Neural cell (in vitro differentiated cells): ENCODE measurements around the gene PIGZ. TPM values are rescaled to one million over a fixed set of nuclear protein-coding genes. Genes with fewer than 3 reads are reported as not detected.

Experiments
- H2AFZ ChIP-seq: fragments of 200-600, 300-800 bp; sonication (generic), shearing (Covaris generic); 2 replicates; pipeline ENCODE4 v1.6.0; 2014; ENCODE audit warnings: low read depth, mild to moderate bottlenecking, antibody characterized with exemption, low read length, moderate library complexity
- H3F3A ChIP-seq: fragments of 200-600 bp; shearing (Covaris generic); 2 replicates; pipeline ENCODE4 v1.6.1; 2016; ENCODE audit warnings: mild to moderate bottlenecking, moderate library complexity, mixed read lengths, antibody characterized with exemption, low read length; ENCODE audit not compliant: insufficient read depth, poor library complexity, severe bottlenecking
- H3K27ac ChIP-seq: fragments of 200-600, 300-800 bp; sonication (generic), shearing (Covaris generic); 2 replicates; pipeline ENCODE4 v1.5.1; 2014; ENCODE audit warnings: mild to moderate bottlenecking, low read length, moderate library complexity
- H3K27me3 ChIP-seq: fragments of 300-800, 200-600 bp; sonication (generic), shearing (Covaris generic); 2 replicates; pipeline ENCODE4 v1.6.0; 2014; ENCODE audit warnings: mild to moderate bottlenecking, low read depth, low read length, moderate library complexity; ENCODE audit not compliant: insufficient read depth
- H3K36me3 ChIP-seq: fragments of 300-800, 200-600 bp; sonication (generic), shearing (Covaris generic); 2 replicates; pipeline ENCODE4 v1.5.1; 2014; ENCODE audit warnings: mild to moderate bottlenecking, antibody characterized with exemption, low read length, moderate library complexity; ENCODE audit not compliant: insufficient read depth
- H3K4me2 ChIP-seq: fragments of 300-800, 200-600 bp; sonication (generic), shearing (Covaris generic); 2 replicates; pipeline ENCODE4 v1.6.0; 2014; ENCODE audit warnings: mild to moderate bottlenecking, low read length
- H3K4me3 ChIP-seq: fragments of 300-800, 200-600 bp; sonication (generic), shearing (Covaris generic); 2 replicates; pipeline ENCODE4 v1.5.1; 2014; ENCODE audit warnings: mild to moderate bottlenecking, low read length, moderate library complexity
- H3K79me2 ChIP-seq: fragments of 200-600 bp; shearing (Covaris generic); replicated peaks from 2 replicates; pipeline ENCODE4 v1.6.0; 2014; ENCODE audit warnings: mild to moderate bottlenecking, low read length, moderate library complexity; ENCODE audit not compliant: insufficient read depth
- H3K9ac ChIP-seq: fragments of 300-800, 200-600 bp; sonication (generic), shearing (Covaris generic); 2 replicates; pipeline ENCODE4 v1.6.1; 2016; ENCODE audit warnings: mild to moderate bottlenecking, low read length, mixed read lengths
- H3K9me2 ChIP-seq: fragments of 200-600 bp; shearing (Covaris generic); 2 replicates; pipeline ENCODE4 v1.6.1; 2016; ENCODE audit warnings: mild to moderate bottlenecking, low read length, mixed read lengths; ENCODE audit not compliant: insufficient read depth
- H3K9me3 ChIP-seq: fragments of 200-600, 300-800 bp; sonication (generic), shearing (Covaris generic); 2 replicates; pipeline ENCODE4 v1.6.1; 2016; ENCODE audit warnings: mild to moderate bottlenecking, mixed run types, low read length, moderate library complexity, mixed read lengths
- H4K20me1 ChIP-seq: fragments of 200-600 bp; shearing (Covaris generic); 2 replicates; pipeline ENCODE4 v1.6.1; 2016; ENCODE audit warnings: mild to moderate bottlenecking, mixed run types; ENCODE audit not compliant: insufficient read depth
- CTCF ChIP-seq: fragments of 450-650 bp; IDR thresholded peaks from 2 replicates; pipeline ENCODE4 v1.5.1; 2014; ENCODE audit warnings: antibody characterized with exemption, mild to moderate bottlenecking, moderate library complexity; ENCODE audit not compliant: poor library complexity, severe bottlenecking
- EP300 ChIP-seq: fragments of 450-650 bp; conservative IDR thresholded peaks from 2 replicates; pipeline ENCODE4 v1.6.1; 2014; ENCODE audit warnings: antibody characterized with exemption, mild to moderate bottlenecking, moderate library complexity; ENCODE audit not compliant: poor library complexity, severe bottlenecking
- EZH2 ChIP-seq: fragments of 200-600, 300-800 bp; shearing (Covaris generic), sonication (generic); IDR thresholded peaks from 2 replicates; pipeline ENCODE4 v1.6.1; 2014; ENCODE audit warnings: antibody characterized with exemption, low read length, borderline replicate concordance, mild to moderate bottlenecking; ENCODE audit not compliant: insufficient read depth, poor library complexity, severe bottlenecking
- MXI1 ChIP-seq: fragments of 450-650 bp; conservative IDR thresholded peaks from 2 replicates; pipeline ENCODE4 v1.6.1; 2014; ENCODE audit warnings: antibody characterized with exemption, mild to moderate bottlenecking; ENCODE audit not compliant: poor library complexity, severe bottlenecking
- POLR2AphosphoS5 ChIP-seq: IDR thresholded peaks from 2 replicates; pipeline ENCODE4 v1.6.1; 2012
- RAD21 ChIP-seq: fragments of 450-650 bp; conservative IDR thresholded peaks from 2 replicates; pipeline ENCODE4 v1.6.1; 2014; ENCODE audit warnings: antibody characterized with exemption, mild to moderate bottlenecking, moderate library complexity
- REST ChIP-seq: IDR thresholded peaks from 2 replicates; pipeline ENCODE4 v1.6.1; 2012; ENCODE audit warnings: borderline replicate concordance
- SMC3 ChIP-seq: fragments of 450-650 bp; conservative IDR thresholded peaks from 2 replicates; pipeline ENCODE4 v1.6.1; 2014; ENCODE audit warnings: antibody characterized with exemption, mild to moderate bottlenecking, moderate library complexity; ENCODE audit not compliant: poor library complexity
- TAF1 ChIP-seq: IDR thresholded peaks from 2 replicates; pipeline ENCODE4 v1.6.1; 2012; ENCODE audit warnings: low read depth
- polyA plus RNA-seq: library from polyadenylated mRNA; depleted of rRNA; stranded (reverse); fragments of >200 nt; gene quantifications from 2 replicates; pipeline ENCODE4 v1.2.3, GENCODE V29; 2014

PIGZ gene
- polyA plus RNA-seq, 1 donor from 2014 or later, result 6.5 TPM

- no peaks in the 10 kb centered on the region for H3F3A ChIP-seq
- H3K4me3 ChIP-seq, result no peak overlapping the region
- H3K36me3 ChIP-seq, result peaks cover 4% of the 10 kb centered on the region
- H2AFZ ChIP-seq, result no peak overlapping the region
- H3K27me3 ChIP-seq, result no peaks in the 10 kb centered on the region
- no peaks in the 10 kb centered on the region for H3K9me3 ChIP-seq
- H4K20me1 ChIP-seq, result no peaks in the 10 kb centered on the region
- no peaks in the 10 kb centered on the region for H3K9me2 ChIP-seq
- no peak overlapping the region for H3K9ac ChIP-seq
- H3K4me2 ChIP-seq, result no peak overlapping the region
- TF ChIP-seq SMC3 (no peak), EZH2 (no peak), REST (no peak), POLR2AphosphoS5 (no peak), CTCF (no peak), RAD21 (no peak), MXI1 (no peak), TAF1 (no peak), EP300 (no peak)
- no peaks in the 10 kb centered on the region for H3K79me2 ChIP-seq
- H3K27ac ChIP-seq, result no peak overlapping the region
Observed at GRCh38 chr3:196918968-196919367, 49.7 kb downstream of the PIGZ start.

- no peak overlapping the region for H2AFZ ChIP-seq
- H3K79me2 ChIP-seq, result no peaks in the 10 kb centered on the region
- H3K9ac ChIP-seq, result no peak overlapping the region
- H3K9me3 ChIP-seq, result no peaks in the 10 kb centered on the region
- H3K9me2 ChIP-seq, result no peaks in the 10 kb centered on the region
- no peak overlapping the region for H3K27ac ChIP-seq
- H4K20me1 ChIP-seq, result no peaks in the 10 kb centered on the region
- H3K4me3 ChIP-seq, result no peak overlapping the region
- no peaks in the 10 kb centered on the region for H3F3A ChIP-seq
- H3K27me3 ChIP-seq, result no peaks in the 10 kb centered on the region
- no peak overlapping the region for H3K4me2 ChIP-seq
- TF ChIP-seq RAD21 (no peak), SMC3 (no peak), POLR2AphosphoS5 (no peak), REST (no peak), MXI1 (no peak), CTCF (no peak)
- peaks cover 4% of the 10 kb centered on the region for H3K36me3 ChIP-seq
Observed at GRCh38 chr3:196916995-196917394, 51.6 kb downstream of the PIGZ start.
